GM19328 (cell line): ENCODE data around the gene CCDC78.

Source experiments
- ATAC-seq: cut with Tn5 transposase; IDR thresholded peaks from one replicate; pipeline ENCODE4 v1.9.1; 2021; ENCODE audit warnings: mild to moderate bottlenecking, moderate library complexity; ENCODE audit not compliant: unreplicated experiment

The CCDC78 gene

DNA sequence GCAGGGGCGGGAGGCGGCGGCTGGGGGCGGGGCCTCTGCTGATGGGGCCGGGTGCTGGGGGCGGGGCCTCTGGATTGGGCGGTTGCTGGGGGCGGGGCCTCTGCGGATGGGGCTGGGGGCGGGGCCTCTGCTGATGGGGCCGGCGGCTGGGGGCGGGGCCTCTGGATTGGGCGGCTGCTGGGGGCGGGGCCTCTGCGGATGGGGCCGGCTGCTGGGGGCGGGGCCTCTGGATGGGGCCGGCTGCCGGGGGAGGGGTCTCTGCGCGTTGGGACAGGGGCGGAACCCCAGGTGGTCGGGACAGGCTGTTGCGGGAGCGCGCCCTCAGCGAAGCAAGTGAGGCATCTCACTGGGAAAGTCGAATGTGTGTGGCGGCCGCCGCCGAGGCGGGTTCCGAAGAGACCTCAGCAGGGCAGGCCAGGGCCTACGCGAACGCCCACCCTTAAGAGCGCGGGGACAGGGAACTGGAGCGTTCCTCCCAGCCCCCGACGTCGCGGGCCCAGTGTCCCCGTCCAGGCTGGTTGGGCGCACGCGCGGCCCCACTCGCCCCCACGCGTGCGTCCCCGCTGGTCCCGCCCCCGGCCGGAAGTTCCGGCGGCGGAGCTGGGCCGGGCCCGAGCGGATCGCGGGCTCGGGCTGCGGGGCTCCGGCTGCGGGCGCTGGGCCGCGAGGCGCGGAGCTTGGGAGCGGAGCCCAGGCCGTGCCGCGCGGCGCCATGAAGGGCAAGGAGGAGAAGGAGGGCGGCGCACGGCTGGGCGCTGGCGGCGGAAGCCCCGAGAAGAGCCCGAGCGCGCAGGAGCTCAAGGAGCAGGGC, 46.2 kb downstream of the CCDC78 start, which contains the start of gene STUB1:
Gene STUB1 (plus strand): TSS at position 597 of the 811 bp plus-strand sequence. CDS start 116 bp downstream, at position 713.
- no peak for ATAC-seq

- no peak for ATAC-seq
Measured at GRCh38 chr16:678858-679813, 47.1 kb downstream of the CCDC78 start.

DNA sequence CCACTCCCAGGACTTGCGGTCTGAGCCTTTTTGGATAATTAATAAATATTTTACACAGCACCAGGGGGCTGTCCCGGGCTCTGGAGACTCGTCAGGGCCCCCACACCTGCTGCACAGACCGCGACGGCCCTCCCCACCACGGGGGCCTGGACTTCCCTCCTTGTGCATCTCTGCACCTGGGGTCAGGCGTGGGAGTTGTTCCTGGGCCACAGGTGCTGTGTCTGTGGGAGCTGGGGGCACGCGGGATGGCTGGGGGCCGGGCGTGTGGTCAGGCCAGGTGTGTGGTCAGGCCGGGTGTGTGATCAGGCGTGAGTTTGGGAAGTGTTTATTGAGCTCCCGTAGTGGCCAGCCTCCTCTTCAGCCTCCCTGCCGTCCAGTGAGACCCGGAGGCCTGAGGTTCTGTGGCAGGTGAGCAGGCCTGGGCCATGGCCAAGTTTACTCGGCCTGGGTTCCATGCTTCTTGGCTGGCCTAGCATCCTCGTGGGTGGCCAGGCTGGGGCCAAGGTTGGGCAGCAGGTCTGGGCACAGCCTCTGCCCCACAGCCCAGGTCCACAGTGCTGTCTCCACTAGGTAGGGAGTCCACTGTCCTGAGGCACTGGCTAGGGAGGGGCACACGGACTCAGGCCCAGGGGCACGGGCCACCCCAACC, 47.9 kb downstream of the CCDC78 start:
- ATAC-seq = no peak

DNA sequence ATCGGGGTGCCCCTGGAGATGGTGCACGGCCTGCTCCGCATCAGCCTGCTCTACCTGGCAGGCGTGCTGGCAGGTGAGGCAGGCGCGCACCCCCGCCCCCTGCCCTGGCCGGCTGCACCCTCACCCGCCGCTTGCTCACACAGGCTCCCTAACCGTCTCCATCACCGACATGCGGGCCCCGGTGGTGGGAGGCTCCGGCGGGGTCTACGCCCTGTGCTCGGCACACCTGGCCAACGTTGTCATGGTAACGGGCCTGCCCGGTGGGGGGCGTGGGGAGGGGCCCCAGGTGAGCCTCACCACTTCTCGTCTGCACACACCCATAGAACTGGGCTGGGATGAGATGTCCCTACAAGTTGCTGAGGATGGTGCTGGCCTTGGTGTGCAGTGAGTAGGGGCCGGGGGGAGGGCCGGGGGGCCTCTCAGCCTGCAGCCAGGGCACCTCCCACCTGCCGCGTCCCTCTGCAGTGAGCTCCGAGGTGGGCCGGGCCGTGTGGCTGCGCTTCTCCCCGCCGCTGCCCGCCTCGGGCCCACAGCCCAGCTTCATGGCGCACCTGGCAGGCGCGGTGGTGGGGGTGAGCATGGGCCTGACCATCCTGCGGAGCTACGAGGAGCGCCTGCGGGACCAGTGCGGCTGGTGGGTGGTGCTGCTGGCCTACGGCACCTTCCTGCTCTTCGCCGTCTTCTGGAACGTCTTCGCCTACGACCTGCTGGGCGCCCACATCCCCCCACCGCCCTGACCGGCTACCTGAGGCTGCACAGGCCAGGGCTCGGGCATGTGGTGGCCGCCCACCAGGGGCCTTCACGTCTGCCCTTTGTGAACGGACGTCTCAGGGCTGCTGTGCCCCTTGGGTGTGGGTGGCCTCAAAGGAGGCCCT, 48.7 kb downstream of the CCDC78 start:
- ATAC-seq = no peak

GRCh38 chr16:676913-677312, 49.3 kb downstream of the CCDC78 start:
- ATAC-seq = no peak

DNA sequence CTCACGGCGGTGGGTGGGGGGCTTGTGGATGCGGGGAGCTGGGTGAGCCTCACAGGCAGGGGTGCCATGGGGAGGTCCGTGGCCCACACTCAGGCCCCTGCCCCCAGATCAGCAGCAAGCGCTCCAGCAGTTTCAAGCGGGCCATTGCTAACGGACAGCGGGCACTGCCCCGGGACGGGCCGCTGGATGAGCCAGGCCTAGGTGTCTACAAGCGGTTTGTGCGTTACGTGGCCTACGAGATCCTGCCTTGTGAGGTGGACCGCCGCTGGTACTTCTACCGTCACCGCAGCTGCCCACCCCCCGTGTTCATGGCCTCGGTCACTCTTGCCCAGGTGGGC, 49.7 kb downstream of the CCDC78 start:
- ATAC-seq = no peak

DNA sequence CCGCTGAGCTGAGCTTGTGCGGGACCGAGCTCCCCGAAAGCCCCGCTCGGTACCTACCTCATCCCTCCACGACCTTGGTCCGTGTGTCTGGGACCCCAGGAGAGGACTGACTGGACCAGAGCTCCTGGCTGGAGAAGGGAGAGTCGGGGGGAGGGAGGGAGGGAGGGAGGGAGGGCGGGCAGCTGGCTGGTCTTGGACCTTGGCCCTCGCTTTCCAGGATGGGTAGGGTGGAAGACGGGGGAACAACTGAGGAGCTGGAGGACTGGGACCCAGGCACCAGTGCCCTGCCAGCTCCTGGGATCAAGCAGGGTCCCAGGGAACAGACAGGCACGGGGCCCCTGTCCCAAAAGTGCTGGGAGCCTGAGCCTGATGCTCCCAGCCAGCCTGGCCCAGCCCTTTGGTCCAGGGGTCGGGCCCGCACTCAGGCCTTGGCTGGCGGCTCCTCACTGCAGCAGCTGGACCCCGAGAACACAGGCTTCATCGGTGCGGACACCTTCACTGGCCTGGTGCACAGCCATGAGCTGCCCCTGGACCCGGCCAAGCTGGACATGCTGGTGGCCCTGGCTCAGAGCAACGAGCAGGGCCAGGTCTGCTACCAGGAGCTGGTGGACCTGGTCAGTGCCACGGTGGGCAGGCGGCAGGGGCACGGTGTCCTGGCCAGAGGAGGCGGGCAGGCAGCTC, 50.2 kb downstream of the CCDC78 start:
- no peak for ATAC-seq

GRCh38 chr16:674968-675883, 51.0 kb downstream of the CCDC78 start, which contains the start of gene RHBDL1:
Gene RHBDL1 (plus strand): TSS chr16:675671. CDS start chr16:675791, 120 bp downstream.
- ATAC-seq = no peak

- no peak for ATAC-seq
Measured at GRCh38 chr16:674214-674881, 51.9 kb downstream of the CCDC78 start.

DNA sequence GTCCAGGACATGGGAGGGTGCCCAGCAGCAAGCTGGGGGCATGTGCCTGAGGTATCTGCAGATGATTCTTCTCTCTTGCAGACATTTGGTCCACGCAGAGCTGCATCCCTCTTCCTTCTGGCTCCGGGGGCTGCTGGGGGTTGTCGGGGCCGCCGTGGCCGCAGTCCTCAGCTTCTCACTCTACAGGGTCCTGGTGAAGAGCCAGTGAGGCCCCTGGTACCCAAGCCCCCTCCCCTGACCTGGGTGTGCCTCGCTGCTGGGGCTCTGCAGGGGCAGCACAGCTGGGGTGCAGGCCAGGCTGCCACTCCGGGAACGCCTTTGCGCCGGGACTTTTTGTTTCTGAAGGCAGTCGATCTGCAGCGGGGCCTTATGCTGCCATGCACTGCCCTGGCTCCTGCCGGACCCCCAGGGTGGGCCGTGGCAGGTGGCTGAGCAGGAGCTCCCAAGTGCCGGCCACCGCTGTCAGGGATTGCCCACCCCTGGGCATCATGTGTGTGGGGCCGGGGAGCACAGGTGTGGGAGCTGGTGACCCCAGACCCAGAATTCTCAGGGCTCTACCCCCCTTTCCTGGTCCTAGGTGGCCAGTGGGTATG, 52.7 kb downstream of the CCDC78 start:
- ATAC-seq = no peak

GRCh38 chr16:672851-673250, 53.4 kb downstream of the CCDC78 start:
- no peak for ATAC-seq
